Hepatocyte (in vitro differentiated cells): ENCODE measurements around the gene PDE4B. TPM values are rescaled to one million over a fixed set of nuclear protein-coding genes. Genes with fewer than 3 reads are reported as not detected.

Experiments used
- DNase-seq: peaks from one replicate; pipeline ENCODE4 v3.0.0-alpha.2; 2016; ENCODE audit warnings: low spot score
- H2AFZ ChIP-seq: fragments of 200-600 bp; sonication (generic); 2 replicates; pipeline ENCODE4 v1.6.0; 2016; ENCODE audit warnings: antibody characterized with exemption, mild to moderate bottlenecking
- H3K27ac ChIP-seq: fragments of 200-600 bp; sonication (generic); 2 replicates; pipeline ENCODE4 v1.5.1; 2016; ENCODE audit warnings: mild to moderate bottlenecking
- H3K27me3 ChIP-seq: fragments of 200-600 bp; sonication (generic); 2 replicates; pipeline ENCODE4 v1.6.1; 2016
- H3K36me3 ChIP-seq: fragments of 200-600 bp; sonication (generic); replicated peaks from 2 replicates; pipeline ENCODE4 v1.5.1; 2016; ENCODE audit warnings: low read depth; ENCODE audit not compliant: insufficient read depth
- H3K4me1 ChIP-seq: fragments of 200-600 bp; sonication (generic); 2 replicates; pipeline ENCODE4 v1.5.1; 2016; ENCODE audit warnings: mild to moderate bottlenecking, moderate library complexity; ENCODE audit not compliant: insufficient read depth
- H3K4me2 ChIP-seq: fragments of 200-600 bp; sonication (generic); 2 replicates; pipeline ENCODE4 v1.6.0; 2016
- H3K4me3 ChIP-seq: fragments of 200-600 bp; sonication (generic); 2 replicates; pipeline ENCODE4 v1.5.1; 2016; ENCODE audit warnings: mild to moderate bottlenecking
- H3K79me2 ChIP-seq: fragments of 200-600 bp; sonication (generic); 2 replicates; pipeline ENCODE4 v1.6.0; 2017; ENCODE audit warnings: mild to moderate bottlenecking
- H3K9me2 ChIP-seq: fragments of 200-600 bp; sonication (generic); replicated peaks from 2 replicates; pipeline ENCODE4 v1.6.0; 2017; ENCODE audit warnings: mild to moderate bottlenecking; ENCODE audit not compliant: insufficient read depth
- H3K9me3 ChIP-seq: fragments of 200-600 bp; sonication (generic); 2 replicates; pipeline ENCODE4 v1.5.1; 2016; ENCODE audit warnings: low read depth, mild to moderate bottlenecking
- H4K20me1 ChIP-seq: fragments of 200-600 bp; sonication (generic); 2 replicates; pipeline ENCODE4 v1.6.0; 2016; ENCODE audit warnings: mild to moderate bottlenecking; ENCODE audit not compliant: insufficient read depth, poor library complexity, severe bottlenecking
- CTCF ChIP-seq: fragments of 200-600 bp; sonication (generic); IDR thresholded peaks from 2 replicates; pipeline ENCODE4 v1.5.1; 2016; ENCODE audit warnings: antibody characterized with exemption, mild to moderate bottlenecking; ENCODE audit not compliant: poor library complexity
- EZH2 ChIP-seq: fragments of 200-600 bp; sonication (generic); IDR thresholded peaks from 2 replicates; pipeline ENCODE4 v1.6.1; 2016; ENCODE audit warnings: antibody characterized with exemption, mild to moderate bottlenecking, borderline replicate concordance
- EZH2phosphoT487 ChIP-seq: fragments of 200-600 bp; sonication (generic); IDR thresholded peaks from one replicate; pipeline ENCODE4 v1.6.1; 2018; ENCODE audit warnings: antibody characterized with exemption, mild to moderate bottlenecking, low read depth, moderate library complexity; ENCODE audit not compliant: unreplicated experiment, severe bottlenecking
- WGBS: methylation state at CpG from one replicate; pipeline ENCODE4 v1.1.6; 2016; ENCODE audit warnings: low lambda C conversion rate; ENCODE audit errors: missing lambda C conversion rate; 5-methylcytosine and 5-hydroxymethylcytosine counted together
- polyA plus RNA-seq: library from polyadenylated mRNA; unstranded; fragments of >200 nt; fragmentation: Nextera tagmentation; extraction: Ambion mirVana; gene quantifications from 2 replicates; pipeline ENCODE4 v1.2.1, GENCODE V29; 2016
- total RNA-seq: library from RNA; depleted of rRNA; stranded (reverse); fragments of >200 nt; gene quantifications from 2 replicates; pipeline ENCODE4 v1.2.3, GENCODE V29; 2014

PDE4B gene
- total and polyA plus RNA-seq, 2 experiments from 2014 or later = 1.8 to 3.4 TPM

GRCh38 chr1:66214901-66215300 lies 422.2 kb downstream of the PDE4B start:
- DNase-seq = no peak
- TF ChIP-seq EZH2phosphoT487 (no peak), CTCF (no peak), EZH2 (no peak)

GRCh38 chr1:66217021-66217420 lies 424.3 kb downstream of the PDE4B start:
- H3K36me3 ChIP-seq = no peaks in the 10 kb centered on the region
- 93% methylated on average over 1 of the region's 1 CpG for WGBS
- no peak overlapping the region for H3K4me2 ChIP-seq

More at GRCh38 chr1:66214901-66215300, 422.2 kb downstream of the PDE4B start:
- no peak overlapping the region for H2AFZ ChIP-seq
- no peaks in the 10 kb centered on the region for H3K27me3 ChIP-seq
- H3K4me1 ChIP-seq = no peaks in the 10 kb centered on the region
- H3K9me3 ChIP-seq = no peaks in the 10 kb centered on the region
- H3K27ac ChIP-seq = no peak overlapping the region
- H3K4me3 ChIP-seq = no peak overlapping the region
- H3K9me2 ChIP-seq = no peaks in the 10 kb centered on the region
- H3K4me2 ChIP-seq = no peak overlapping the region
- no peaks in the 10 kb centered on the region for H4K20me1 ChIP-seq
- H3K79me2 ChIP-seq = no peaks in the 10 kb centered on the region
- no peaks in the 10 kb centered on the region for H3K36me3 ChIP-seq

GRCh38 chr1:66217561-66217960 lies 424.9 kb downstream of the PDE4B start:
- H2AFZ ChIP-seq = no peak overlapping the region
- no peaks in the 10 kb centered on the region for H3K9me3 ChIP-seq
- no peaks in the 10 kb centered on the region for H3K9me2 ChIP-seq
- H3K36me3 ChIP-seq = no peaks in the 10 kb centered on the region
- H3K4me3 ChIP-seq = no peak overlapping the region
- DNase-seq = no peak
- H3K79me2 ChIP-seq = no peaks in the 10 kb centered on the region
- H4K20me1 ChIP-seq = no peaks in the 10 kb centered on the region
- no peaks in the 10 kb centered on the region for H3K27me3 ChIP-seq
- WGBS = 90% methylated on average over 2 of the region's 2 CpGs
- TF ChIP-seq EZH2phosphoT487 = no peak
- TF ChIP-seq CTCF = no peak
- no peak for TF ChIP-seq EZH2
- H3K4me1 ChIP-seq = no peaks in the 10 kb centered on the region
- no peak overlapping the region for H3K4me2 ChIP-seq
- no peak overlapping the region for H3K27ac ChIP-seq

More at GRCh38 chr1:66217021-66217420, 424.3 kb downstream of the PDE4B start:
- no peaks in the 10 kb centered on the region for H3K9me3 ChIP-seq
- DNase-seq = peak; percentile 16
- no peaks in the 10 kb centered on the region for H3K9me2 ChIP-seq
- no peak overlapping the region for H3K27ac ChIP-seq
- H3K4me3 ChIP-seq = no peak overlapping the region
- no peaks in the 10 kb centered on the region for H3K79me2 ChIP-seq
- no peaks in the 10 kb centered on the region for H3K27me3 ChIP-seq
- no peak for TF ChIP-seq EZH2phosphoT487
- TF ChIP-seq EZH2 = no peak
- no peak for TF ChIP-seq CTCF
- no peaks in the 10 kb centered on the region for H4K20me1 ChIP-seq
- no peak overlapping the region for H2AFZ ChIP-seq
- no peaks in the 10 kb centered on the region for H3K4me1 ChIP-seq

GRCh38 chr1:66220477-66220876 lies 427.8 kb downstream of the PDE4B start:
- H3K27ac ChIP-seq = no peak overlapping the region
- 7% methylated on average over 1 of the region's 1 CpG for WGBS
- no peaks in the 10 kb centered on the region for H3K79me2 ChIP-seq
- no peaks in the 10 kb centered on the region for H3K4me1 ChIP-seq
- H3K9me3 ChIP-seq = no peaks in the 10 kb centered on the region
- no peak overlapping the region for H3K4me3 ChIP-seq
- no peaks in the 10 kb centered on the region for H4K20me1 ChIP-seq
- no peak overlapping the region for H3K4me2 ChIP-seq
- TF ChIP-seq EZH2phosphoT487 = no peak
- TF ChIP-seq CTCF = no peak
- no peak for TF ChIP-seq EZH2
- H3K36me3 ChIP-seq = no peaks in the 10 kb centered on the region
- no peaks in the 10 kb centered on the region for H3K27me3 ChIP-seq
- no peak for DNase-seq
- H3K9me2 ChIP-seq = no peaks in the 10 kb centered on the region
- H2AFZ ChIP-seq = no peak overlapping the region
